Measurements from ENCODE around the gene RAB37. TPM values are rescaled to one million over a fixed set of nuclear protein-coding genes. Genes with fewer than 3 reads are reported as not detected.

Gene RAB37
- total and polyA plus RNA-seq, 2 of the 13 experiments (the other 11 are each of a cell fraction or from before 2014, with no cell fraction given) = 0.91 to 3.7 TPM

DNA sequence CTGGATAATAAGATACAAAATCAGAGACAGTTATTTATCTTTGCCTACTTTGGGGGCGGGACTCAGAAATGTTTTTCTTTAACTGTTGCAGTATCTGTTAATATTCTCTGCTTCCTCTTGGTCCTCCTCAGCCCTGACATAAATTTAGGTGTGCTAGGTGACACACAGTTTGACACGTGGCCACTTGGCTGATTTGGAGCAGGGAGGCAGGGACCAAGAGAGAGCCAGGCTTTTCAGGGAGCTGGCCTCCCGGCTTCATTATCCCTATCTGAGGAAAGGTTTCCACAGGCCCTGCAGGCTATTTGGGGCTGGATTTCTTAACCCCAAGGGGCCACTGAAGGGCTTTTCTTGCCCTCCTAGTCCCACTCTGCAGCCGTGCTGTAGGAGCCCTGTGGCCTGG lies 59.2 kb downstream of the RAB37 start:
- WGBS (ENCODE audit: low lambda C conversion rate) = 95% methylated on average over 4 of the region's 4 CpGs
- no peak for FAIRE-seq
- no peaks in the 10 kb centered on the region for H3K79me2 ChIP-seq (ENCODE audit: insufficient read depth, low read length)
- DNase-seq (ENCODE audit: low spot score) = no peak
- peaks cover 9% of the 10 kb centered on the region; the same call in 1 of the 2 replicates for H3K4me1 ChIP-seq (ENCODE audit: insufficient read depth, low read length)
- H3K9me3 ChIP-seq (ENCODE audit: low read length) = no peaks in the 10 kb centered on the region
- intact Hi-C loops (cut with micrococcal nuclease; ENCODE audit: unreplicated experiment) = no loop called here
- no peaks in the 10 kb centered on the region for H4K20me1 ChIP-seq (ENCODE audit: insufficient read depth, low read length)
- no peak overlapping the region for H3K9ac ChIP-seq (ENCODE audit: insufficient read depth, low read depth, low read length)
- H3K27me3 ChIP-seq (ENCODE audit: control insufficient read depth in 1 of 2, insufficient read depth in 2 of 2, low read length in 2 of 2) = no peaks in the 10 kb centered on the region
- H3K36me3 ChIP-seq (replicated peaks in 1 of 2; ENCODE audit: control insufficient read depth in 1 of 2, insufficient read depth in 2 of 2, low read length in 2 of 2) = peaks cover 22 to 28% of the 10 kb centered on the region in 2 experiments
- no peak overlapping the region for H3K4me2 ChIP-seq (ENCODE audit: low read depth, low read length)
- ChIA-PET POLR2A (no interaction called here), CTCF (ENCODE audit: low intra/inter-chr PET ratio, low total read pairs) (no interaction called here)
- ATAC-seq = no peak
- no peak overlapping the region for H3K4me3 ChIP-seq (replicated peaks in 1 of 3; ENCODE audit: insufficient read depth in 1 of 3, low read depth in 2 of 3, low read length in 3 of 3)
- H2AFZ ChIP-seq (ENCODE audit: low read length) = no peak overlapping the region
- in situ Hi-C loops (cut with HindIII; ENCODE audit: extremely low pct_ligation_motif_present, low pct_unique_long_range_greater_than_20kb) = no loop called here
- H3K27ac ChIP-seq (ENCODE audit: extremely low read length, insufficient read depth, low read length) = no peak overlapping the region
- BruUV-seq (replicated peaks) = no TSS peak
- TF ChIP-seq ZNF775 (CRISPR knock-in tag; IDR thresholded peaks at IDR 0.05; ENCODE audit: borderline replicate concordance) (no peak), KLF6 (CRISPR knock-in tag; IDR thresholded peaks at IDR 0.05) (no peak), ZKSCAN5 (CRISPR knock-in tag; IDR thresholded peaks at IDR 0.05) (no peak), HES4 (CRISPR knock-in tag; IDR thresholded peaks at IDR 0.05; ENCODE audit: borderline replicate concordance) (no peak), ZNF337 (CRISPR knock-in tag; IDR thresholded peaks at IDR 0.05; ENCODE audit: borderline replicate concordance, low read depth) (no peak), PRDM15 (CRISPR knock-in tag; IDR thresholded peaks at IDR 0.05) (no peak), SIX1 (CRISPR knock-in tag; IDR thresholded peaks at IDR 0.05; ENCODE audit: borderline replicate concordance) (no peak), ELF4 (CRISPR knock-in tag; IDR thresholded peaks at IDR 0.05; ENCODE audit: borderline replicate concordance) (no peak), ZNF547 (CRISPR knock-in tag; IDR thresholded peaks at IDR 0.05) (no peak), TBX2 (CRISPR knock-in tag; IDR thresholded peaks at IDR 0.05; ENCODE audit: borderline replicate concordance) (no peak), ZMYM4 (CRISPR knock-in tag; IDR thresholded peaks at IDR 0.05) (no peak)
- TF ChIP-seq, protein P1, sequence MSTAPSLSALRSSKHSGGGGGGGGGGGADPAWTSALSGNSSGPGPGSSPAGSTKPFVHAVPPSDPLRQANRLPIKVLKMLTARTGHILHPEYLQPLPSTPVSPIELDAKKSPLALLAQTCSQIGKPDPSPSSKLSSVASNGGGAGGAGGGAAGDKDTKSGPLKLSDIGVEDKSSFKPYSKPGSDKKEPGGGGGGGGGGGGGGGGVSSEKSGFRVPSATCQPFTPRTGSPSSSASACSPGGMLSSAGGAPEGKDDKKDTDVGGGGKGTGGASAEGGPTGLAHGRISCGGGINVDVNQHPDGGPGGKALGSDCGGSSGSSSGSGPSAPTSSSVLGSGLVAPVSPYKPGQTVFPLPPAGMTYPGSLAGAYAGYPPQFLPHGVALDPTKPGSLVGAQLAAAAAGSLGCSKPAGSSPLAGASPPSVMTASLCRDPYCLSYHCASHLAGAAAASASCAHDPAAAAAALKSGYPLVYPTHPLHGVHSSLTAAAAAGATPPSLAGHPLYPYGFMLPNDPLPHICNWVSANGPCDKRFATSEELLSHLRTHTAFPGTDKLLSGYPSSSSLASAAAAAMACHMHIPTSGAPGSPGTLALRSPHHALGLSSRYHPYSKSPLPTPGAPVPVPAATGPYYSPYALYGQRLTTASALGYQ (CRISPR knock-in tag; IDR thresholded peaks at IDR 0.05) = no peak
- TF ChIP-seq, protein P2, sequence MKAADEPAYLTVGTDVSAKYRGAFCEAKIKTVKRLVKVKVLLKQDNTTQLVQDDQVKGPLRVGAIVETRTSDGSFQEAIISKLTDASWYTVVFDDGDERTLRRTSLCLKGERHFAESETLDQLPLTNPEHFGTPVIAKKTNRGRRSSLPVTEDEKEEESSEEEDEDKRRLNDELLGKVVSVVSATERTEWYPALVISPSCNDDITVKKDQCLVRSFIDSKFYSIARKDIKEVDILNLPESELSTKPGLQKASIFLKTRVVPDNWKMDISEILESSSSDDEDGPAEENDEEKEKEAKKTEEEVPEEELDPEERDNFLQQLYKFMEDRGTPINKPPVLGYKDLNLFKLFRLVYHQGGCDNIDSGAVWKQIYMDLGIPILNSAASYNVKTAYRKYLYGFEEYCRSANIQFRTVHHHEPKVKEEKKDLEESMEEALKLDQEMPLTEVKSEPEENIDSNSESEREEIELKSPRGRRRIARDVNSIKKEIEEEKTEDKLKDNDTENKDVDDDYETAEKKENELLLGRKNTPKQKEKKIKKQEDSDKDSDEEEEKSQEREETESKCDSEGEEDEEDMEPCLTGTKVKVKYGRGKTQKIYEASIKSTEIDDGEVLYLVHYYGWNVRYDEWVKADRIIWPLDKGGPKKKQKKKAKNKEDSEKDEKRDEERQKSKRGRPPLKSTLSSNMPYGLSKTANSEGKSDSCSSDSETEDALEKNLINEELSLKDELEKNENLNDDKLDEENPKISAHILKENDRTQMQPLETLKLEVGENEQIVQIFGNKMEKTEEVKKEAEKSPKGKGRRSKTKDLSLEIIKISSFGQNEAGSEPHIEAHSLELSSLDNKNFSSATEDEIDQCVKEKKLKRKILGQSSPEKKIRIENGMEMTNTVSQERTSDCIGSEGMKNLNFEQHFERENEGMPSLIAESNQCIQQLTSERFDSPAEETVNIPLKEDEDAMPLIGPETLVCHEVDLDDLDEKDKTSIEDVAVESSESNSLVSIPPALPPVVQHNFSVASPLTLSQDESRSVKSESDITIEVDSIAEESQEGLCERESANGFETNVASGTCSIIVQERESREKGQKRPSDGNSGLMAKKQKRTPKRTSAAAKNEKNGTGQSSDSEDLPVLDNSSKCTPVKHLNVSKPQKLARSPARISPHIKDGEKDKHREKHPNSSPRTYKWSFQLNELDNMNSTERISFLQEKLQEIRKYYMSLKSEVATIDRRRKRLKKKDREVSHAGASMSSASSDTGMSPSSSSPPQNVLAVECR (CRISPR knock-in tag; IDR thresholded peaks at IDR 0.05; ENCODE audit: borderline replicate concordance) = no peak

All from HepG2 (cell line).